Testis (tissue), 3 donors: ENCODE results near the gene SLC9A9. TPM values are rescaled to one million over a fixed set of nuclear protein-coding genes. Genes with fewer than 3 reads are reported as not detected.

Source experiments
- DNase-seq: peaks from one replicate; pipeline ENCODE4 v3.0.0-alpha.2; 2019
- H3K27ac ChIP-seq, 2 donors: fragments of 200-600 bp; sonication (generic); one replicate each; pipeline ENCODE4 v1.5.1; 2019
- H3K27me3 ChIP-seq: fragments of 200-600 bp; sonication (generic); one replicate; pipeline ENCODE4 v1.5.1; 2019
- H3K36me3 ChIP-seq: fragments of 200-600 bp; sonication (generic); one replicate; pipeline ENCODE4 v1.5.1; 2017; ENCODE audit warnings: low read depth; ENCODE audit errors: missing control alignments
- H3K4me1 ChIP-seq: fragments of 200-600 bp; sonication (generic); one replicate; pipeline ENCODE4 v1.5.1; 2019
- H3K4me3 ChIP-seq, 2 donors: fragments of 200-600 bp; sonication (generic); one replicate each; pipeline ENCODE4 v1.5.1; 2017 to 2019
- H3K9me3 ChIP-seq: fragments of 200-600 bp; sonication (generic); one replicate; pipeline ENCODE4 v1.5.1; 2017
- CTCF ChIP-seq, 3 experiments: fragments of 450-650 bp in 2 of 3; fragments of 200-600 bp in 1 of 3; sonication (generic) in 1 of 3; IDR thresholded peaks; one replicate each; pipeline ENCODE4 v1.5.1; 2016 to 2019; ENCODE audit warnings: antibody characterized with exemption in 3 of 3, mild to moderate bottlenecking in 2 of 3, moderate library complexity in 1 of 3
- POLR2A ChIP-seq: fragments of 450-650 bp; IDR thresholded peaks from one replicate; pipeline ENCODE4 v1.6.1; 2017; ENCODE audit warnings: antibody characterized with exemption, mild to moderate bottlenecking, moderate library complexity
- WGBS, 2 donors: methylation state at CpG; one replicate each; pipeline ENCODE4 v1.1.5; 2018; 5-methylcytosine and 5-hydroxymethylcytosine counted together
- intact Hi-C: fragments of 100-400 bp; cut with DNase I; formaldehyde crosslinking; loops from one replicate; pipeline ENCODE4 v1.15.1; 2023; ENCODE audit warnings: low total_unique reads
- polyA plus RNA-seq: library from polyadenylated mRNA; stranded (reverse); fragments of 350-450 nt; fragmentation: Illumina TruSeq; extraction: RNeasy Lipid Tissue Mini Kit (QIAGEN cat#74804); gene quantifications from one replicate; pipeline ENCODE4 v1.2.3, GENCODE V29; 2014; ENCODE audit warnings: low read depth, low replicate concordance; ENCODE audit not compliant: insufficient read depth
- total RNA-seq, 2 donors: library from RNA; depleted of rRNA; stranded (reverse); fragments of >200 nt; gene quantifications; one replicate each; pipeline ENCODE4 v1.2.3, GENCODE V29; 2016

The SLC9A9 gene
- total and polyA plus RNA-seq, 3 donors from 2014 or later, result 2.7 to 6.6 (median 4.3) TPM

- DNase-seq, result no peak
- Histone ChIP-seq H3K4me3 (no peak overlapping the region), H3K4me1 (peaks cover 4% of the 10 kb centered on the region)
These were observed 627.5 kb downstream of the SLC9A9 start for GRCh38 chr3:143220741-143221140.

GRCh38 chr3:143218166-143218835 lies 630.0 kb downstream of the SLC9A9 start:
- H3K4me1 ChIP-seq, result peaks cover 4% of the 10 kb centered on the region
- H3K36me3 ChIP-seq, result no peaks in the 10 kb centered on the region
- DNase-seq, result no peak
- no peaks in the 10 kb centered on the region for H3K27me3 ChIP-seq
- 79 to 81% methylated on average over 2 of the region's 2 CpGs for WGBS, 2 donors
- intact Hi-C loops, result no loop called here
- TF ChIP-seq CTCF (IDR thresholded peaks at IDR 0.05), result no peak
- no peak for TF ChIP-seq POLR2A
- H3K27ac ChIP-seq, result no peak overlapping the region
- no peak overlapping the region for H3K4me3 ChIP-seq
- no peaks in the 10 kb centered on the region for H3K9me3 ChIP-seq

More at GRCh38 chr3:143220741-143221140, 627.5 kb downstream of the SLC9A9 start:
- Histone ChIP-seq H3K27me3 (no peaks in the 10 kb centered on the region), H3K36me3 (no peaks in the 10 kb centered on the region), H3K27ac (no peak overlapping the region), H3K9me3 (no peaks in the 10 kb centered on the region)
- WGBS, 2 donors, result 93 to 96% methylated on average over 3 of the region's 3 CpGs
- TF ChIP-seq CTCF (IDR thresholded peaks at IDR 0.05), result no peak
- TF ChIP-seq POLR2A, result no peak
- intact Hi-C loops, result no loop called here

- no peaks in the 10 kb centered on the region for H3K9me3 ChIP-seq
- H3K27ac ChIP-seq, result no peak overlapping the region
- peaks cover 4% of the 10 kb centered on the region for H3K4me1 ChIP-seq
- H3K27me3 ChIP-seq, result no peaks in the 10 kb centered on the region
- DNase-seq, result no peak
- no peak overlapping the region for H3K4me3 ChIP-seq
- intact Hi-C loops, result no loop called here
- H3K36me3 ChIP-seq, result no peaks in the 10 kb centered on the region
- TF ChIP-seq CTCF (IDR thresholded peaks at IDR 0.05) (no peak), POLR2A (no peak)
These were observed 631.0 kb downstream of the SLC9A9 start for GRCh38 chr3:143217283-143217682.

- WGBS, 2 donors, result 38 to 50% methylated on average over 3 of the region's 3 CpGs
- TF ChIP-seq CTCF (IDR thresholded peaks at IDR 0.05) (no peak), POLR2A (no peak)
- peaks cover 4% of the 10 kb centered on the region for H3K4me1 ChIP-seq
- H3K9me3 ChIP-seq, result no peaks in the 10 kb centered on the region
- no peak for DNase-seq
- no peaks in the 10 kb centered on the region for H3K27me3 ChIP-seq
- H3K36me3 ChIP-seq, result no peaks in the 10 kb centered on the region
- H3K4me3 ChIP-seq, result no peak overlapping the region
- intact Hi-C loops, result no loop called here
- H3K27ac ChIP-seq, result no peak overlapping the region
These were observed 631.5 kb downstream of the SLC9A9 start for GRCh38 chr3:143216709-143217182.

Other genes starting within 250 kb of the SLC9A9 start
- 10 to 100 TPM; 71.3 to 85.0 TPM for gene DIPK2A, start 123.4 kb upstream of the SLC9A9 start, total RNA-seq
- gene DIPK2A, start 123.4 kb upstream of the SLC9A9 start, polyA plus RNA-seq, result 12.4 TPM